Heart left ventricle (tissue), 16 donors: Measurements from ENCODE around the gene ST6GALNAC2. TPM values are rescaled to one million over a fixed set of nuclear protein-coding genes. Genes with fewer than 3 reads are reported as not detected.

Experiments
- ATAC-seq, 4 donors: fragments of 200-7000 bp; cut with Tn5 transposase; one replicate each; pipeline ENCODE4 v1.9.1; 2020 to 2022; ENCODE audit warnings: moderate library complexity in 4 of 4, mild to moderate bottlenecking in 3 of 4, moderate number of reproducible peaks in 1 of 4
- DNase-seq, 5 donors: peaks; one replicate each; pipeline ENCODE4 v3.0.0-alpha.2; 2020
- H3K27ac ChIP-seq, 12 donors: fragments of 200-600 bp; sonication (generic) in 4 of 12; one replicate each; pipeline versions ENCODE4 v1.5.0 to v1.8.0; 2016 to 2022; ENCODE audit warnings: mild to moderate bottlenecking in 2 of 12
- H3K27me3 ChIP-seq, 9 donors: fragments of 200-600 bp; sonication (generic) in 2 of 9; one replicate each; pipeline versions ENCODE4 v1.5.1 to v1.8.0; 2016 to 2022; ENCODE audit warnings: mild to moderate bottlenecking in 3 of 9
- H3K36me3 ChIP-seq, 9 donors: fragments of 200-600 bp; sonication (generic) in 2 of 9; one replicate each; pipeline versions ENCODE4 v1.5.0 to v1.8.0; 2018 to 2022; ENCODE audit warnings: mild to moderate bottlenecking in 2 of 9
- H3K4me1 ChIP-seq, 12 donors: fragments of 200-600 bp; sonication (generic) in 4 of 12; one replicate each; pipeline versions ENCODE4 v1.5.0 to v1.8.0; 2016 to 2022; ENCODE audit warnings: mild to moderate bottlenecking in 3 of 12
- H3K4me3 ChIP-seq, 12 donors: fragments of 200-600 bp; sonication (generic) in 4 of 12; one replicate each; pipeline versions ENCODE4 v1.5.0 to v1.8.0; 2017 to 2022; ENCODE audit warnings: mild to moderate bottlenecking in 9 of 12, moderate library complexity in 4 of 12
- H3K9me3 ChIP-seq, 12 donors: fragments of 200-600 bp; sonication (generic) in 4 of 12; one replicate each; pipeline versions ENCODE4 v1.5.0 to v1.8.0; 2016 to 2022; ENCODE audit warnings: mild to moderate bottlenecking in 1 of 12
- POLR2A ChIP-seq, 2 donors: fragments of 450-650 bp; IDR thresholded peaks; one replicate each; pipeline ENCODE4 v1.6.1; 2017; ENCODE audit warnings: antibody characterized with exemption in 2 of 2, mild to moderate bottlenecking in 2 of 2, moderate library complexity in 2 of 2
- WGBS, 4 donors: extraction: QIAGEN DNeasy Blood & Tissue Kit in 2 of 4; methylation state at CpG; one replicate each; pipeline versions ENCODE4 v1.1.5 to v1.1.7; 2013 to 2018; 5-methylcytosine and 5-hydroxymethylcytosine counted together
- intact Hi-C, 10 donors: fragments of 100-400 bp; cut with DNase I; formaldehyde crosslinking; loops; one replicate each; pipeline versions ENCODE4 v1.11.1 to v1.14.2; 2022
- polyA plus RNA-seq, 2 donors: library from polyadenylated mRNA; stranded (reverse); fragments of 200-250 nt; gene quantifications; one replicate each; pipeline ENCODE4 v1.2.3, GENCODE V29; 2013
- total RNA-seq, 9 donors: library from RNA; depleted of rRNA in 2 of 9; stranded (reverse); fragments of >200 nt in 2 of 9; fragmentation: NEBNext Ultra II Directional in 3 of 9; extraction: Animal tissue kit (Norgen Biotek cat#: 25700) in 3 of 9; gene quantifications; one replicate each; pipeline versions ENCODE4 v1.1.0 to v1.2.4, GENCODE V29; 2016 to 2023
- TF ChIP-seq, protein P1 (sequence below), 12 donors: fragments of 200-600 bp; sonication (generic) in 4 of 12; IDR thresholded peaks; one replicate each; pipeline versions ENCODE4 v1.5.0 to v1.8.0; 2018 to 2022; ENCODE audit warnings: antibody characterized with exemption in 12 of 12, mild to moderate bottlenecking in 5 of 12
- donor health status: ischemic (EF 13 %, LVEDD 7.1; RV severe dilation, severe dysfunction).
- donor health status: healthy with polysubstance abuse.
- donor health status: DM: no; HTN: yes; CAD: no.
- donor health status: DM: no; HTN: no; CAD: no.
- donor health status: ischemic (EF 25% LVEDD 6.9; RV normal size, moderate dysfunction).
- donor health status: ischemic (EF 25% LVEDD 5.7; RV mildly dilated, moderate dysfunction).
- donor health status: healthy.
- donor health status: DM: yes; HTN: yes; CAD: no.
- donor health status: ischemic (EF 35%, LVEDD 5.7; RV mildly dilated, moderate dysfunction).
- donor health status: nonischemic (EF 11% LVEDD 7.7; RV severe dilation, severe dysfunction).
- donor health status: DM: yes; HTN: yes; CAD: no.
- donor health status: PGD.
- donor health status: ischemic (EF 29% LVEDD 5.4; RV normal size, mild dysfunction).
- donor health status: nonischemic (EF 23%, LVEDD 6.1; RV moderate dilation, normal function).

The ST6GALNAC2 gene
- total and polyA plus RNA-seq, 11 donors = 2.1 to 7.8 (median 4.9) TPM

GRCh38 chr17:76594690-76595089 is 9.0 kb upstream of the ST6GALNAC2 start:
- Histone ChIP-seq H3K4me1 (peaks cover 0 to 15% (median 0%) of the 10 kb centered on the region in 12 donors), H3K36me3 (no peaks in the 10 kb centered on the region), H3K27me3 (peaks cover 0 to 10% (median 0%) of the 10 kb centered on the region in 9 donors), H3K4me3 (no peak overlapping the region), H3K9me3 (no peaks in the 10 kb centered on the region), H3K27ac (no peak overlapping the region)
- WGBS, 4 donors = 70 to 84% (median 79%) methylated on average over 3 of the region's 3 CpGs
- TF ChIP-seq POLR2A (IDR thresholded peaks at IDR 0.05) = no peak
- TF ChIP-seq, protein P1, sequence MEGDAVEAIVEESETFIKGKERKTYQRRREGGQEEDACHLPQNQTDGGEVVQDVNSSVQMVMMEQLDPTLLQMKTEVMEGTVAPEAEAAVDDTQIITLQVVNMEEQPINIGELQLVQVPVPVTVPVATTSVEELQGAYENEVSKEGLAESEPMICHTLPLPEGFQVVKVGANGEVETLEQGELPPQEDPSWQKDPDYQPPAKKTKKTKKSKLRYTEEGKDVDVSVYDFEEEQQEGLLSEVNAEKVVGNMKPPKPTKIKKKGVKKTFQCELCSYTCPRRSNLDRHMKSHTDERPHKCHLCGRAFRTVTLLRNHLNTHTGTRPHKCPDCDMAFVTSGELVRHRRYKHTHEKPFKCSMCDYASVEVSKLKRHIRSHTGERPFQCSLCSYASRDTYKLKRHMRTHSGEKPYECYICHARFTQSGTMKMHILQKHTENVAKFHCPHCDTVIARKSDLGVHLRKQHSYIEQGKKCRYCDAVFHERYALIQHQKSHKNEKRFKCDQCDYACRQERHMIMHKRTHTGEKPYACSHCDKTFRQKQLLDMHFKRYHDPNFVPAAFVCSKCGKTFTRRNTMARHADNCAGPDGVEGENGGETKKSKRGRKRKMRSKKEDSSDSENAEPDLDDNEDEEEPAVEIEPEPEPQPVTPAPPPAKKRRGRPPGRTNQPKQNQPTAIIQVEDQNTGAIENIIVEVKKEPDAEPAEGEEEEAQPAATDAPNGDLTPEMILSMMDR (IDR thresholded peaks at IDR 0.05) = no peak
- no peak for DNase-seq
- no peak for ATAC-seq
- intact Hi-C loops = no loop called here

- intact Hi-C loops = no loop called here
- H3K27me3 ChIP-seq = peaks cover 0 to 10% (median 0%) of the 10 kb centered on the region in 9 donors
- H3K36me3 ChIP-seq = no peaks in the 10 kb centered on the region
- ATAC-seq (no peak), DNase-seq (no peak)
- peaks cover 0 to 15% (median 0%) of the 10 kb centered on the region in 12 donors for H3K4me1 ChIP-seq
- no peak for TF ChIP-seq POLR2A (IDR thresholded peaks at IDR 0.05)
- TF ChIP-seq, protein P1 (IDR thresholded peaks at IDR 0.05) = no peak
- H3K27ac ChIP-seq = no peak overlapping the region
- 81 to 90% (median 85%) methylated on average over 4 of the region's 4 CpGs for WGBS, 4 donors
- no peaks in the 10 kb centered on the region for H3K9me3 ChIP-seq
- no peak overlapping the region for H3K4me3 ChIP-seq
Measured at GRCh38 chr17:76593959-76594358, 8.3 kb upstream of the ST6GALNAC2 start.

- H3K36me3 ChIP-seq = no peaks in the 10 kb centered on the region
- H3K4me3 ChIP-seq = no peak overlapping the region
- DNase-seq = no peak
- H3K27ac ChIP-seq = no peak overlapping the region
- H3K4me1 ChIP-seq = peaks cover 0 to 13% (median 0%) of the 10 kb centered on the region in 12 donors
- peak in 1 of 4 donors; percentile 9 for ATAC-seq
- intact Hi-C loops = no loop called here
- 59 to 70% (median 67%) methylated on average over 8 of the region's 8 CpGs for WGBS, 4 donors
- TF ChIP-seq POLR2A (IDR thresholded peaks at IDR 0.05) = no peak
- TF ChIP-seq, protein P1 (IDR thresholded peaks at IDR 0.05) = no peak
- no peaks in the 10 kb centered on the region for H3K9me3 ChIP-seq
- peaks cover 0 to 10% (median 0%) of the 10 kb centered on the region in 9 donors for H3K27me3 ChIP-seq
Measured at GRCh38 chr17:76593384-76593826, 7.7 kb upstream of the ST6GALNAC2 start.

DNA sequence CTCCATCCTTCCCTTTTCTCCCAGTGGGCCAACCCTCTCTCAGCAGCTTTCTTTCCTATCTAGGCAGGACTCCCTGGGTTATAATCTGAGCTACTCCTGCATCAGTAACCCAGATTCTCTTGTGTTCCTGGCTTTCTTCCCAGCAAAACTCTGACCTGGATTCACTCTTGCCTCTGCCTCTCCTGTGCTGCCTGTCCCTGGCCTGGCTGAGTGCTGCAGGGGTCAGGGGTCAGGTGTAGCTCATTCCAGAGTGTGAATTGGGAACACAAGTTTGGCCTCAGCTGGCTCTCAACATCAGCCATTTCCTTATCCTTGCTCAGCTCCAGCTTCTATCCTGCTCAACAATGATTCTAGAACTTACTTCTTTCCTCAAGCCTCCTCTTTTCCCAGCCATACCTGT is 2.5 kb upstream of the ST6GALNAC2 start:
- Histone ChIP-seq H3K27ac (no peak overlapping the region), H3K27me3 (peaks cover 0 to 43% (median 3%) of the 10 kb centered on the region in 9 donors), H3K36me3 (no peaks in the 10 kb centered on the region), H3K4me1 (peaks cover 0 to 25% (median 17%) of the 10 kb centered on the region in 12 donors), H3K4me3 (no peak overlapping the region), H3K9me3 (no peaks in the 10 kb centered on the region)
- TF ChIP-seq POLR2A (IDR thresholded peaks at IDR 0.05) = no peak
- TF ChIP-seq, protein P1 (IDR thresholded peaks at IDR 0.05) = no peak
- no peak for ATAC-seq
- intact Hi-C loops = loop anchor here in 3 of 10 donors (5.0 kb wide), 2 partner anchors 34 to 66 kb away; no protein-coding TSS in a partner anchor
- no peak for DNase-seq
